Measurements from ENCODE around the gene ITPRIPL2. TPM values are rescaled to one million over a fixed set of nuclear protein-coding genes. Genes with fewer than 3 reads are reported as not detected.

The ITPRIPL2 gene
- total RNA-seq, 1 donor from 2014 or later, result 15.3 TPM

GRCh38 chr16:19164285-19164684 is 50.5 kb downstream of the ITPRIPL2 start:
- DNase-seq (ENCODE audit: missing footprints), result no peak
- intact Hi-C loops (cut with DNase I), result loop anchor here (10.0 kb wide), 1 partner anchor 211 kb away; no protein-coding TSS in a partner anchor
- ATAC-seq, result no peak

GRCh38 chr16:19165101-19165500 is 51.3 kb downstream of the ITPRIPL2 start:
- ATAC-seq, result no peak
- DNase-seq (ENCODE audit: missing footprints), result no peak
- intact Hi-C loops (cut with DNase I), result loop anchor here (5.0 to 10.0 kb wide), 2 partner anchors 78 to 210 kb away; no protein-coding TSS in a partner anchor

GRCh38 chr16:19166500-19166899 is 52.7 kb downstream of the ITPRIPL2 start:
- ATAC-seq, result no peak
- intact Hi-C loops (cut with DNase I), result loop anchor here (5.0 to 10.0 kb wide), 2 partner anchors 79 to 208 kb away; no protein-coding TSS in a partner anchor
- DNase-seq (ENCODE audit: missing footprints), result no peak

- ATAC-seq (peak; percentile 92), DNase-seq (ENCODE audit: missing footprints) (peak; percentile 78)
- intact Hi-C loops (cut with DNase I), result loop anchor here (5.0 to 10.0 kb wide), 2 partner anchors 81 to 207 kb away; no protein-coding TSS in a partner anchor
These were observed 54.1 kb downstream of the ITPRIPL2 start, which contains the start of gene SYT17 for GRCh38 chr16:19167710-19168370. Gene SYT17, plus strand, starts transcription at chr16:19168240. Its CDS starts 407 bp downstream, at chr16:19168647.

GRCh38 chr16:19168371-19169081 is 54.8 kb downstream of the ITPRIPL2 start:
- ATAC-seq, result peak; percentile 53
- DNase-seq (ENCODE audit: missing footprints), result no peak
- intact Hi-C loops (cut with DNase I), result loop anchor here (5.0 to 10.0 kb wide), 2 partner anchors 81 to 206 kb away; no protein-coding TSS in a partner anchor

GRCh38 chr16:19169082-19169639 is 55.4 kb downstream of the ITPRIPL2 start:
- DNase-seq (ENCODE audit: missing footprints) (no peak), ATAC-seq (no peak)
- intact Hi-C loops (cut with DNase I), result loop anchor here (5.0 to 10.0 kb wide), 2 partner anchors 82 to 206 kb away; no protein-coding TSS in a partner anchor

GRCh38 chr16:19170043-19170655 is 56.4 kb downstream of the ITPRIPL2 start:
- no peak for DNase-seq (ENCODE audit: missing footprints)
- intact Hi-C loops (cut with DNase I), result no loop called here
- ATAC-seq, result no peak

Other genes with a start within 250 kb of the ITPRIPL2 start
- gene SMG1, start 187.6 kb upstream of the ITPRIPL2 start, total RNA-seq, result 37.9 TPM
- gene TMC7, start 130.0 kb upstream of the ITPRIPL2 start, total RNA-seq, result 1.3 TPM
- 40.4 TPM for gene COQ7, start 46.4 kb upstream of the ITPRIPL2 start, total RNA-seq
- gene SYT17, start 54.3 kb downstream of the ITPRIPL2 start, total RNA-seq, result 0.54 TPM
- not detected for gene CLEC19A, start 171.8 kb downstream of the ITPRIPL2 start, total RNA-seq

All from Right ventricle myocardium inferior (tissue), 1 donor.